ENCODE measurements around the gene EIF3A.

- TF ChIP-seq EZH2 (IDR thresholded peaks at IDR 0.05; ENCODE audit: borderline replicate concordance, low read length) (no peak), CTCF (conservative IDR thresholded peaks at IDR 0.05 in 1 of 2, IDR thresholded peaks at IDR 0.05 in 1 of 2; ENCODE audit: extremely low read depth in 1 of 2, insufficient read depth in 1 of 2, low read depth in 1 of 2, low read length in 2 of 2) (no peak)
These were observed 28.8 kb downstream of the EIF3A start for GRCh38 chr10:119051775-119052174.

All from mammary epithelial cell (primary cell).